Gastrocnemius medialis (tissue), 4 donors: ENCODE data around the gene FOXL1.

ENCODE experiments used
- CTCF ChIP-seq, 5 experiments: fragments of 450-650 bp in 3 of 5; fragments of 200-600 bp in 2 of 5; sonication (generic) in 2 of 5; IDR thresholded peaks in 4 of 5; conservative IDR thresholded peaks in 1 of 5; 1 replicate in 4 of 5; 2 replicates in 1 of 5; pipeline ENCODE4 v1.5.1; 2016 to 2019; ENCODE audit warnings: antibody characterized with exemption in 5 of 5, mild to moderate bottlenecking in 3 of 5, moderate library complexity in 3 of 5
- POLR2A ChIP-seq, 2 donors: fragments of 450-650 bp; IDR thresholded peaks; one replicate each; pipeline ENCODE4 v1.6.1; 2017; ENCODE audit warnings: antibody characterized with exemption in 2 of 2, mild to moderate bottlenecking in 2 of 2, moderate library complexity in 2 of 2

GRCh38 chr16:86553356-86553755 is 25.0 kb upstream of the FOXL1 start:
- no peak for TF ChIP-seq CTCF (IDR thresholded peaks at IDR 0.05 in 4 of 5, conservative IDR thresholded peaks at IDR 0.05 in 1 of 5)
- no peak for TF ChIP-seq POLR2A (IDR thresholded peaks at IDR 0.05)
